Inflammatory macrophage treated with lipopolysaccharide for 1 hour (primary cell): ENCODE results near the gene IRX2.

Source experiments
- DNase-seq, 2 donors: peaks; one replicate each; pipeline ENCODE4 v3.0.0-alpha.2; 2020 to 2022

IRX2 gene

DNA sequence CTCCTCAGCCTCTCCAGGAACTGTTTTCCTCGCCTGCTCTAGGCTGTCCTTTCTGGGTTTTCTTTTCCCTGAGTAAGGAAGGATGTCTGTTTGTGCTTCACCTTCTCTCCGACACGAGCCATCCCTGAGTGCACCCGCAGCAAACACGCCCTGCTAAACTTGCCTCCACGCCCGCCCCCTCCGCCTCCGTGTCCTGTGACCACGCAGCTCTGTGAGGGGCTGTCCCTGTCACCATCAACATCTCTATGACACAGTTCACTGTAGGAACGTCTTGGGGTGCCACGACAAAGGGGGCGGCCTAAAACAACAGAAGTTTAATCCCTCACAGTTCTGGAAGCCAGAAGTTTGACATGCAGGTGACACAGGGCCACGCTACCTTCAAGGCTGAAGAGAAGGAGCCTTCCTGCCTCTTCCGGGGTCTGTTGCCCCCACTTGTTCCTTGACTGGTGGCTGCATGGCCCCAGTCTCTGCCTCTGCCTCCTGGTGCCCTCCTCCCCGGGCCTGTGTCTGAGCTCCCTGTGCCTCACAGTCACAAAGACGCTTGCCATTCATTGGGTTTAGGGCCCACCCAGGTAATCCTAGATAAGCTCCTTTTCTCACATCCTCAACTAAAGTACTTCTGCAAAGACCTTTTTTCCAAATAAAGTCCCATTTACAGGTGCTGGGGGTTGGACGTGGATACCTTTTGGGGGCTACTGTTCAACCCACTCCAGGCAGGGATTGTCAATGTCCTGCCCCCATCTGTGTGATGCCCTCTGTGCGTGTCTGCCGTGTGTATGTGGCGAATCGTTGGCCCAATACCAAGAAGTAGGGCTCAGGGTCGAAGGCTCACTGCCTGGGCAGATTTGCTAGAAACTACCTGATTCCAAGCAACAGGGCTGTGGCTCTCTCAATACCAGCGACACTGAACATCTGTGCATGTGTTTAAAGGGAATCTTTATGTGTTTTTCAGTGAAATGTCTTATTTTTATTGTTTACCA is 39.7 kb downstream of the IRX2 start:
- no peak for DNase-seq

DNA sequence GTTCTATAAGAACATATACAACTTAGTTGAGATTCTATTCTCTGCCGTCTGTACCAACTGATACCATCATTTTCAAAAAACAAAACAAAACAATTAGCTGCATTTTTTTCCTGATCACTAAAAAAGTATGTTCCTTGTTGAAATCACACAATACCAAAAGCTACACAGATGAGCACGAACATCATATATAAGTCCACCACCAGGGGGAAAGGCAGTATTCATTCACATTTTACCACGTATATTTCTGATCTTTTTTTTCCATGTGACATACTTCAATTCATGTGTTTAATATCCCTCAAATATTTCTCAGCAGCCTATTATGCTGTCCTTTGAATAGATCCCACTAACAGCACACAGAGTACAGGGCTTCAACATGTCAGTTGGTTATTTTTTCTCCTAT is 40.6 kb downstream of the IRX2 start:
- no peak for DNase-seq

DNA sequence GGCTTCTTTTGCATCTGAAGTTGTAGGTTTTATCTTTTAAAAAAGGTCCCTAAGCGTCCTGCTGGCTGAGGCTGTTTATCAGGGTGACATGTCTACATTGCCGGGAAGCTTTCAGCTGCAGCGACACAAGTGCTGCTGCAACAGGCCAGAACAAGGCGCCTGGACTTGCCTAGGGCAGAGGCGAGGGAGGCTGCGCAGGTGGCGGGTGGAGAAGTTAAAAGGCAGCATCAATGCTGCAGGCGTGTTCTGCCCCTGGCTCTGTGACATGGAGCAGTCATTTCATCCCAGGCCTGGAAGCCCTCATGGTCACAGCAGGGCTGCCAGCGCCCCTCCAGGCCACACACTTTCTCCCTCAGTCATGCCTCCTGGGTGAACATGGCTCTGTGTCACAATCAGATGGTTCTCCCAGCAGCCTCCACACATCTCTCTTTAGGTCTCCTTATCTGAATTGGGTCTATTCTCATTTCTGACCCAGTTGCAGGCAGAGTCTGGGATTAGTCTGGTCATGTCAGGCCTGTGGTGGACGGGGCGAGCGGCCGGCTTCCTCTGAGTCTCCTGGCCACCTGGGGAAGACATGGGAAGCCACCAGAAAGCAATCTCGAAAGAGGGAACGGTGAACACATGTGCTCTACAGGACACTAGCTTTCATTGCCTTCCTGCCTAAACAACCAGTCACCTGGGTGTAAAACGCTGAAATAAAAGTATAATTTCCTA is 41.3 kb downstream of the IRX2 start:
- DNase-seq: no peak

DNA sequence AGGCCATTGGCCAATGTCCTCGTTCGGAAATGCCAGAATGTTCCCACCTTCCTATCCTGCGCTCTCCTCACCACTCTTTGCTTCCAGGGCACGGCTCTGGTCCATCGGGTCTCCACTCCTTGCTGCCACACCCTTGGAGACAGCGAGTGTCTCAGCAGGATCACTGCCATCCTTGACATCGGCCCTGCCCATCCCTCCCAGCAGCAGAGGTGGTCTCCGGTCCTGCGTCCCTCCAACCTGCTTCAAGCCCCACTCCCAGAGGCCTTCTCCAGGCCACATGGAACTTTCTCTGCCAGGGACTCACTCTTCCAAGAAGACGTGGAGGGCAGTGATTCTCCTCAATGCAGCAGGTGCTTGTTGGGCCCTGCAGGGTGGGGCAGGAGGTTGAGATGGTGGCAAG is 42.7 kb downstream of the IRX2 start:
- no peak for DNase-seq

DNA sequence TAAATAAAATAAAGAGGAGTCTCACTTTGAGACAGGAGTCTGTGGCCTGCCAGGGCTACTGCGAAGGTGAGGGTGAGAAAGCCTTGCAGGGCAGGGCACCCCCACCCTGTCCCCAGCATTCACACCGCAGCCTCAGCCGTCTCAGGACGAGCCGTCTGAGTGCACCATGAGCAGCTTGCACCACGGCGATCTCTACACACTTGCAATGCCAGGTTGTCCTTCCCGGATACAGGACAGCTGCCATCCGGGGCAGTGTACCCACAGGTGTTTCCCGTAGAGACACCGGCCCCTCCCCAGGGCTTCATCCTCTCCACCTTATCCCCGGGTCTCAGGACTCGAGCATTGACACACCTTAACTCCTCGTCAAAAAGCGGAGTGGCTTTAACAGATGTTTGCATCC is 43.3 kb downstream of the IRX2 start:
- no peak for DNase-seq

DNA sequence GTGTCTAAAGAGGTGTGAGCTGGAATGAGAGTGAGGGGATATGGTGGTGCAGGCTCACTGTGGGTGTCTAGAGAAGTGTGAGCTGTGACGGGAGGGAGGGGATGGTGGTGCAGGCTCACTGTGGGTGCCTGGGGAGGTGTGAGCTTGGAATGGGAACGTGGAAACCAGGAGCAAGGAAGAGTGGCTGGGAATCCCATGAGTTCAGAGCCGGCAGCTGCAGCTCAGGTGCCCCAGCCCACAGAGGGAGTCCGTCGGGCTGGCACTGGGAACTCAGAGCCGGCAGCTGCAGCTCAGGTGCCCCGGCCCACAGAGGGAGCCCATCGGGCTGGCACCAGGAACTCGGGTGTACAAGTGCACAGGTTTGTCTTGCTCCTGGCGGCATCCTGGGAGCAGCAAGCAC is 45.6 kb downstream of the IRX2 start:
- no peak for DNase-seq

DNA sequence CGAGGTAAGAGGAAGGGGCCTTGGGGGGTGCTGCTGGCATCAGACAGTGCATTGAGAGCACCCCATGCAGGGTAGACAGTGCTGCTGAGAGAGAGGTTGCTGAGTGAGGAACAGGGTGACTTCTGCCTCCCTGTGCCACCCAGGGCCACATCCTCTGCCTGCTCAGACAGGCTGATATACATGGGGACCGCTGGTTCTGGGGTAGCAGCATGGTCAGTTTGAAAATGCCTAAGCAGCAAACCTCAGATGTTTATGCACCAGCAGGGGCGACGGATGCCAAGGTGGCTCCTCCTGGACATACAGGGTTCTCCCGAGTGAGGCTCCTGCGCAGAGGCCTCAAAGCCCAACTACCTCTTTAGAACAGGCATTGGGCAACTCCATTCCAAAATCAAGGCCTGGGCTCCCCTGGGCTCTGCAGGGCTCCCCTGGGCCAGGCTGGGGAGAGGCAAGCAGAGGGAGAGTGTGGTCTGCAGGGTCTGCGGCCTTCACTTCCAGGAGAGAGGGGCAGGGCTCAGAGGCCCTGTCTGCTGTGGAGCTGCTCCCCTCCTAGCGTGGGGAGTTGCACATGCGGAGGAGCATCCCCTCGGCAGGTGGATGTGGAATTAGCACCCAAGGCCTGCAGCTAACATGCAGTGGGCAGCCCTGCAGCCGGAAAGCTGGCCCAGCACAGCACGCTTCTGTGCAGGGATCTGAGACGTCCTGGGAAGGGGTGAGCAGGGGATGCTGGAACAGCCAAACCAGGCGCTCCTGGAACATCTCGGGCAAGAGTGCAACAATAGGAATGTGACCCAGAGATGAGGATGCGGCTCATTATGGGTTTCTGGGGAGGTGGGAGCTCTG is 46.5 kb downstream of the IRX2 start:
- DNase-seq: no peak

DNA sequence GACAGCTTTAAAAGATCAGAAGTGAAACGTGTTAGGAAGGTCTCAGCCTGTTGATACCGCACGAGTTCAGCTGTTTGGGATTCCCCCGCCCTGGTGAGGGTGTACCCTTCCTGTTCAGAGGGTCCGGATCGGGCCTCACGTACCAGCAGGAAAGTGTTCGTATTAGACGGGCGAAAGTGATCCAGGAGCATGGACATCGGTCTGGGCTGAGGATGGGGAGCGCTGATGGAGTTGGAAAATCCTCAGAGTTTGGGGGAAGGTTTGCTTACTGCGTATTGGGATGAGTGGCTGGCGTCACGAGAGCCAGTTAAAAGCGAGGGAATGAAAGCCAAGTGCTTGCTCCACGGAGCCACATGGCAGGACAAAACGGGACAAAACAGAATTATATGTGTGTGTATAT is 47.4 kb downstream of the IRX2 start:
- DNase-seq: no peak

DNA sequence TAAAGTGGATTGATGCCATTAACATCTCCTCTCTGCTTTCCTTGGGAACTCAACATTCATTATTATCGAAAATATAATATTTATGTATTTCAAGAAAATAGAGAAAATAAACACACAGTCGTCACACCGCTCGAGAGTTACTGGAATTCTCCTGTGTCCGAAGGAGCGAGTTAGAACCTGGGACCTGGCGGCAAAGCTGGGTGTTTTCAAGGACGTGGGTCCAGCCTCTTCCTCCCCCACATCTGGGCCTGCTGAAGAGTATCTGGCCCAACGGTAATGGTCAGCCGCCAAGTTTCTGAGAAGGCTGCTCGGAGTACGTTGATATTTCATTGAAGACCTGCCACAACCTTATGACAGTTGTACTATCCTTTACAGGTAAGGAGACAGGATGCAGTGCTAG is 47.9 kb downstream of the IRX2 start:
- no peak for DNase-seq

DNA sequence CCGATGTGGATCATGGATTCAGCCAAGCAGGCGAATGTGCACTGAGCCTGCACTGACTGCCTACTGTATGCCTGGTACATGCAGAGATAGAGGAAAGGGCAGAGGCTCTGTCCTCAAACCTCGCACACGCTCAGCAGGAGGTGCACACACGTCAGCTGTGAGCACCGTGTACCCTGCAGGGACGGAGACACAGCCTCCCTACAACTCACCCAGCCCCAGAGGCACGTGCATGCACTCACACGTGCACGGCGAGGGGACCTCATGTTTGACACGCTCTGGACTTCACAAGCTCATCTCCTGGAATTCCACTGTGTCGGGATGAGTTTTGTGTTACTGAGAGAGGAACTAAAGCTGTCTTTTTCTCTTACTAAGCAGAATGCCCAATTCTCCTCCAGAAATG is 48.4 kb downstream of the IRX2 start:
- no peak for DNase-seq

DNA sequence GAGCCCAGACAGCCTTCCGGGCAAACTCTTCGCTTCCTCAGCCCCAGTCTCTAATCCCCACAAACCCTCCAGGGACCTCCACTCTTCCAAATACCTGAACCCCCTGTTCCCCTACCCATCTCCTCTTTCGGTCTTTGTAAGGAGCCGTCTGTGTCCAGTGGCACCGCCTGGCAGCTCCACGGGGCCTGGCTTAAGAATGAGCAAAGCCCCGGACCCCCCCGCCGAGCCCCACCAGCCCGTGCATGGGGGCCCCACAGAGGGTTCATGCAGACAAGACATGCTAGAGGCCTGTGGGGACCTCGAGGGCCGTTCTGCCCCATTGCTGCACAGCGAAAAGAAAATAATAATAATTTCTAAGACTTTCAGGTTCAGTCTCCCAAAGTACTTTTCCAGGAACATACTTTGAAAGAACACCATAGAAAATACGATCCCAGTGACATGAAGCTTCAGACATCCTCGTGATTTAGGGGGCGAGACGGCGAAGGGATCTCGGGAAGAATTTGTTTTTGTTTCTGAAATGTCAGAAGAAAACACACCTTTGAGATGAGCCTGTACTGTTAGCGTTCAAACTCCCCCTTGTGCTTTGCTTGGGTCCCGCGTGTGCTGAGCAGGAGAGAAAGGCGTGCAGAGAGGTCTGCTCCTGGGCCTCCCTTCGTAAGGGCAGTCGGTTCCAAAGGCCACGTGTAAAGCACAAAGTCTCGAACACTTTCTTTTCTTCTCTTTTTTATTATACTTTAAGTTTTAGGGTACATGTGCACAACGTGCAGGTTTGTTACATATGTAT is 49.2 kb downstream of the IRX2 start:
- no peak for DNase-seq

DNA sequence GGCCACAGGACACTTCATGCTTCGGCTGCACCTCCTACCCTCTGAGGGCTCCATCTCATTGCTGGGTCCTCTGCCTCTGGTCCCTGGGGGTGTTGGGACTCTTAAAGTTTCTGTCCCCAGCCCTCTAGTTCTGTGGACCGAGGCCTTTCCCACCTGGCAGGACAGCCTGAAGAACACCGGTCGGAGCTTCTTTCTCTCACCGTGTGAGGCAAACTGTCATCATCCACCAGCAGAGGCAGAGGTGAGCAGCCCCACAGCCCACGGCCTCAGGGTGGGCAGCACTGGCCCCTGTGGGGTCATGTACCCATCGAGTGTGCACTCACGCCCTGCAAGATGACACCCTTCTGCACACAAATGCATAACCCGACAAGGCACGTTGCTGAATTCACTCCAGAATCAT is 49.9 kb downstream of the IRX2 start:
- DNase-seq: no peak

DNA sequence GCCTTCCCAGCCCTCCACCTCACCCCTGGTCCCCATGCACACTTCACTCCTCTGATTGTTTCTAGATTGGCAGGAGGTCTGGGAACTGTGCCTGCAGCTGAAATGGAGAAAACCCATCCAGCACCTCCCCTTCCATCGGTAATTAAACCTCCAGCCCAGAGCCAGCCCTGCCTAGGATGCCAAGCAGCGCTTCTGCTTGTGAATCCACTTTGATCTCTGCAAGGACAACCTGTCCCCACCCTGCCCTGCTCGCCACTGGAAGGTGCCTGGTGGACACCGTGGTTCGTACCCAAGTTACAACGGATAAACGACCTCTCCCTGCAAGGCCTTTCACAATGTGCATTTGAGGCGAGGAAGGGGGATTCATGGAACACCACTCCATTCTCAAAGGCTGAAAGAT is 50.6 kb downstream of the IRX2 start:
- DNase-seq: no peak

DNA sequence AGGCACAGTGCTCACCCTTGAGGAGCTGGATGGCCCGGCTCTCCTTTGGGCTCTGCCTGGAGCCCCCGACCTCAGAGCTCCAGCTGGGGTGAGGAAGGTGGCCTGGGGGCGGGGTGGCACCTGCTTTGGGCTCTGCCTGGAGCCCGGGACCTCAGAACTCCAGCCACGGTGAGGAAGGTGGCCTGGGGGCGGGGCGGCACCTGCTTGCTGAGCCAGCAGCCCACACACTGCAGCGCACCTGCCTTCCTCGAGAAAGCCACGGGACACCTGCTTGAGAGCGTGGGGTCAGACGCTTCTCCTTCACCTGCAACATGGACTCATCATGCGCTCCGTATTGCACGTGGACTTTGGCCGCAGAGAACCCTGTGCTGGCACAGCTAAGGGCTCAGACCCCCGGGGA is 51.8 kb downstream of the IRX2 start:
- no peak for DNase-seq

DNA sequence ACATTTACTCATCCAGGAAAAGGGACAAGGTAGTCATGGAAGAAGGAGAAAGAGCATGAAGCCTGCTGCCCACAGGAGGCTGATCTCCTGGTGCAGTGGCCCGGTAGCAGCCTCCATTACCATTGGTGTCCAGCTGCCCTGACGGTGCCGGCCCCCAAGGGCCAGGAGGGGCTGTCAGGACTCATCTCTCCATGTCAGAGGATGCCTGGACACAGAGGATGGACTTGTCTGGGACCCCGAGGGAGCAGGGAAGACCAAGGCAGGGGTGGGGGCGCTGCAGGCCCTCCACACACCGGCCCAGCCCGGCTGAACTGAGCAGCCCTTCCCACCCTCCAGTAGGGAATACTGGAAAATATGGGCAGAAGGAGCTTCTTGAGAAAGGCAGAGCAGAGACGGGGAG is 52.2 kb downstream of the IRX2 start:
- no peak for DNase-seq

DNA sequence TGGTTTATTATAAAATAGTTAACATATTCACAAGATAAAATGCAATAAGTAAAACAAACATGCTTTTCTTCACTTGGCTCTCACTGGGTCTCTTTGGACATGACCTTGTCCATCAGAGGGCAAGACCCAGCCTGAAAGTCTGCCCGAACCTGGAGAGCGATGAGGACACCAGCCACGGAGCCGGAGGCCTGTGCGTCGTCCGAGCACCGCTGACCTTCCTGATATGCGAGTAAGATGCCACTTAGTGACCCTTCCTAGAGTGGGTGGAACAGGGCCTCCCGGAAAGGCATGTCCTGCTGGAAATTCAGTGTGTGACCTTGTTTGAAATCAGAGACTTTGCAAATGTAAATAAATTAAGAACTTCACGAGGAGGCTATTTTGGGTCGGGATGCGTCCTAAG is 52.9 kb downstream of the IRX2 start:
- DNase-seq: no peak

DNA sequence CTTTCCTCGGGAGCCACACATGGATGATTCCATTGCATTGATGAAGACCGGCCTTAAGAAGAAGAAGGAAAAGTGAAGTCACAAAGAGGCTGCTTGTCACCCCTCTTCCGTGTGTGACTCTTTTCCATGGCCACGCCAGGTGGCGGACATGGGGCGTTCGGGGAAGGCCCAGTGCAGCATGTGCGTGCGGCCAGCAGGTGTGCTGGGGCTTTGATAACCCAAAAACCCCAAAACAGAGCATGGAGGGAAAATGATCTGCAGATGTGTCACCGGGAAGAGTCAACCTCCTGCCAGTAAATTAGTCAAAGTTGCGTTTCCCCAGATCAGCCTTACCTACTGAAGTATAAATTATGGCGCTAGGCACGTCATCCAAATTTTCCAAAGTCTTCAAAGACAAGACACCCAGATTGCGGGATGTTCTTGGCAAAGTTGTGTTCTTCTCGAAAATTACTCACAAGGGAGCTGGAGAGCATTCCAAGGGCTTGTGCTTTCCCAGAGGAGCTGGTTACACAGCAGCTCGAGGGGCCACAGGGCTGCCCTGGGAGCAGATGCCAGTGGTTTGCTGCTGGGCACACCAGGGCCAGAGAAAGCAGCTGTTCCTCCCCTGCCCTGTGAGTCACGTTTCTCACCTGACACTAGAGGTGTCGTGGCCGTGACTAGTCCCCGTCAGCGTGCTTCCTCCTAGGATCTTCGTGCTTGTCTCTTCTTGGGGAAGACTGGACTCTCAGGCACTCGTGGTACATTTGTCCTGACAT is 53.9 kb downstream of the IRX2 start:
- DNase-seq: no peak

DNA sequence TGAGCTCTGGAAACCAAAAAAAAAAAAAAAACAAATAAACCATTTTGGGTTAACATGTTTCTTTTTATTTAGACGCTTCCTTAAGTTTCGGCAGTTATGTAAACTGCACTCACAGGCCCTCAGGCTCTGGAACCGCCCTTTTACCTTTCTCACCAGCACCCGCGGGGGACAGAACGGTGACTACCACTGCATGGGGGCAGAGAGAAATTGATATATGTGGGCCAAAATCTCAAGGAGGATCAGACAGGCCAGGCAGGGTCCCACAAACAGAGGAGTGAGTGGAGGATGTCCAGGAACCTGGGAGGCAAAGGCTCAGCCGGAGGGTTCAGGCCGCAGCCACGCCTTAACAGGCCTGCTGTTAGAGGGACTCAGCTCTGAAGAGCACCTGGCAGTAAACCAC is 54.4 kb downstream of the IRX2 start:
- DNase-seq: no peak
